Esophagus squamous epithelium (tissue), 5 donors: ENCODE measurements around the gene NUDT22. TPM values are rescaled to one million over a fixed set of nuclear protein-coding genes. Genes with fewer than 3 reads are reported as not detected.

Experiments used
- DNase-seq: peaks from one replicate; lab custom pipeline; 2025; lab: John Stamatoyannopoulos, UW
- H3K27ac ChIP-seq, 4 donors: fragments of 200-600 bp; sonication (generic); one replicate each; pipeline ENCODE4 v1.5.1; 2016 to 2019; ENCODE audit warnings: mild to moderate bottlenecking in 1 of 4
- H3K27me3 ChIP-seq, 4 donors: fragments of 200-600 bp; sonication (generic); 1 replicate in 3 of 4; 2 replicates in 1 of 4; pipeline versions ENCODE4 v1.5.1 to v1.6.0; 2017 to 2021; ENCODE audit warnings: antibody characterized with exemption in 1 of 4
- H3K36me3 ChIP-seq, 3 donors: fragments of 200-600 bp; sonication (generic); one replicate each; pipeline ENCODE4 v1.5.1; 2016 to 2019
- H3K4me1 ChIP-seq, 3 donors: fragments of 200-600 bp; sonication (generic); one replicate each; pipeline ENCODE4 v1.5.1; 2017 to 2019
- H3K4me3 ChIP-seq, 4 donors: fragments of 200-600 bp; sonication (generic); 1 replicate in 3 of 4; 2 replicates in 1 of 4; pipeline ENCODE4 v1.5.1; 2016 to 2019; ENCODE audit warnings: mild to moderate bottlenecking in 2 of 4, moderate library complexity in 1 of 4
- H3K9me3 ChIP-seq, 3 donors: fragments of 200-600 bp; sonication (generic); one replicate each; pipeline ENCODE4 v1.5.1; 2016 to 2019
- CTCF ChIP-seq, 6 experiments: fragments of 450-650 bp in 4 of 6; fragments of 200-600 bp in 2 of 6; sonication (generic) in 2 of 6; IDR thresholded peaks; one replicate each; pipeline ENCODE4 v1.5.1; 2016 to 2019; ENCODE audit warnings: antibody characterized with exemption in 6 of 6, mild to moderate bottlenecking in 4 of 6, moderate library complexity in 4 of 6
- POLR2A ChIP-seq, 4 donors: fragments of 450-650 bp; IDR thresholded peaks; one replicate each; pipeline ENCODE4 v1.6.1; 2017; ENCODE audit warnings: antibody characterized with exemption in 4 of 4, mild to moderate bottlenecking in 4 of 4, moderate library complexity in 3 of 4
- WGBS, 2 donors: methylation state at CpG; one replicate each; pipeline ENCODE4 v1.1.5; 2018; 5-methylcytosine and 5-hydroxymethylcytosine counted together
- intact Hi-C: fragments of 100-400 bp; cut with DNase I; formaldehyde crosslinking; loops from one replicate; pipeline ENCODE4 v1.15.0; 2022
- total RNA-seq, 4 donors: library from RNA; depleted of rRNA; stranded (reverse); fragments of >200 nt; gene quantifications; one replicate each; pipeline ENCODE4 v1.1.0, GENCODE V29; 2016
- donor health status: DM: yes; HTN: yes; CAD: no.

NUDT22 gene
- 10 to 100 TPM; 44.0 to 60.1 (median 50.7) TPM for total RNA-seq

- Histone ChIP-seq H3K9me3 (no peaks in the 10 kb centered on the region), H3K27me3 (no peaks in the 10 kb centered on the region), H3K36me3 (peaks cover 0 to 19% (median 0%) of the 10 kb centered on the region in 3 donors), H3K4me1 (peaks cover 26 to 81% (median 31%) of the 10 kb centered on the region in 3 donors), H3K27ac (peak within 1 kb of the TSS; percentile 90 to 97 (median 93)), H3K4me3 (peak within 1 kb of the TSS; percentile 60 to 91 (median 84))
- no peak for DNase-seq
- intact Hi-C loops = no loop called here
- peak in 2 of 4 donors; percentile 86 to 93 for TF ChIP-seq POLR2A (IDR thresholded peaks at IDR 0.05)
- peak in 3 of 6 experiments; percentile 18 to 37 (median 32) for TF ChIP-seq CTCF (IDR thresholded peaks at IDR 0.05)
- 2% methylated on average over 13 of the region's 54 CpGs; no CpG with 5 or more reads in 1 of the 2 donors for WGBS, 2 donors
Observed at GRCh38 chr11:64225608-64226506, at the start of gene NUDT22, which contains the start of gene TRPT1. TSS of gene NUDT22 (plus strand) at chr11:64226274. CDS start at chr11:64226653, 379 bp downstream. TSS of gene TRPT1 (minus strand) at chr11:64226186. CDS start at chr11:64225860, 326 bp downstream.

GRCh38 chr11:64176751-64177150 is 49.3 kb upstream of the NUDT22 start:
- H3K36me3 ChIP-seq = no peaks in the 10 kb centered on the region
- no peak for DNase-seq
- intact Hi-C loops = no loop called here
- H3K4me3 ChIP-seq = no peak overlapping the region
- H3K27me3 ChIP-seq = no peaks in the 10 kb centered on the region
- WGBS, 2 donors = 77 to 84% methylated on average over 8 of the region's 8 CpGs
- H3K27ac ChIP-seq = no peak overlapping the region
- TF ChIP-seq POLR2A (IDR thresholded peaks at IDR 0.05) (no peak), CTCF (IDR thresholded peaks at IDR 0.05) (no peak)
- peaks cover 0 to 5% (median 0%) of the 10 kb centered on the region in 3 donors for H3K9me3 ChIP-seq
- H3K4me1 ChIP-seq = peaks cover 9 to 13% (median 12%) of the 10 kb centered on the region in 3 donors

DNA sequence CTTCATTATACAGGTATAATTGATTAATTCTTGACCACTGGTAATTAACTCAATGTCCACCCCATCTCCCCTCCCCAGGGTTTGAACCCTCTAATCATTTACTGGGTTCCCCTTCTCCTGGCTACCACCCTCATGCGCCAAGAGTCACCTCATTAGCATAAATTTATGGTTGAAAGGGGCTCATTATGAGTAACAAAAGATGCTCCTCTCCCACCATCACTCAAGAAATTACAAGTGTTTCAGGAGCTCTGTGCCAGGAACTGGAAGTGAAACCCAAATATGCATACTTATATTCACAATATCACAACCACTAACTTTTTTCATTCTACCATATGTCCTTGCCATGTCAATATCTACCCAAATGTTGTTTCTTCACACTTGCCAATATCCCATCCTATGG is 47.9 kb upstream of the NUDT22 start:
- TF ChIP-seq POLR2A (IDR thresholded peaks at IDR 0.05) = no peak
- no peak for TF ChIP-seq CTCF (IDR thresholded peaks at IDR 0.05)
- Histone ChIP-seq H3K36me3 (no peaks in the 10 kb centered on the region), H3K27me3 (no peaks in the 10 kb centered on the region), H3K4me3 (no peak overlapping the region), H3K9me3 (peaks cover 0 to 5% (median 0%) of the 10 kb centered on the region in 3 donors), H3K27ac (no peak overlapping the region), H3K4me1 (peaks cover 14 to 27% (median 17%) of the 10 kb centered on the region in 3 donors)
- DNase-seq = no peak
- intact Hi-C loops = no loop called here
- 69 to 81% methylated on average over 1 of the region's 1 CpG for WGBS, 2 donors

DNA sequence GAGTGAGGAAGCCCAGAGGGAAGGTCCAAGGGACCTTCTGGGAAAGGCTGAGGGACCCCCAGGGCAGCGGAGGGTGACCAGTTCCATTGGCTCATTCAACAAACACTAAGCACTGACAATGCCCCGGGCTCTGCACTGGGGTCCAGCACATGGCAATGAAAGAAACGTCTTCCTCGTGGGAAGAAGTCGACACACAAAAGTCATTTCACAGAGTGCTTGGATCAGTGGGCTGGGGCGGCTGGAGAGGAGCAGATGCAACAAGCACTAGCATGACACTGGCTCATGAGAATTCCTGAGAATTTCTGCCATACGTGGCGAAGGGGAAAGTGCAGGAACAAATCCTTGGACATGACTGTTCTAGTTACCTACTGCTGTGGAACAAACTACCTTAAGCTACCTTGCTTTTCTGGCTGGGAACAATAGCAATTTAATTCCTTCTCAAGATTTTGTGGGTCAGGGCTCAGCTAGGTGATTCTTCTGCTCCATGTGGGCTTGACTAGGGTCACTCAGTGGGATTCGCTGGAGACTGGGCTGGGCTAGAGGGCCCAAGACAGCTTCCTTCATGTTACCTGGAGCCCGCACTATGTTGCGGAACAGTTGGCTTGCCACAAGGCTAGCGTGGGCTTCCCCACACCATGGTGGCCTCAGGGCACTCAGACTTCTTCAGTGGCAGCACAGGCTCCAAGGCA is 47.0 kb upstream of the NUDT22 start:
- no peak for DNase-seq
- no peaks in the 10 kb centered on the region for H3K27me3 ChIP-seq
- H3K36me3 ChIP-seq = no peaks in the 10 kb centered on the region
- no peak overlapping the region for H3K4me3 ChIP-seq
- H3K4me1 ChIP-seq = peaks cover 17 to 36% (median 22%) of the 10 kb centered on the region in 3 donors
- no peak overlapping the region for H3K27ac ChIP-seq
- TF ChIP-seq POLR2A (IDR thresholded peaks at IDR 0.05) (no peak), CTCF (IDR thresholded peaks at IDR 0.05) (no peak)
- 94 to 97% methylated on average over 8 to 11 of the region's 12 CpGs for WGBS, 2 donors
- no peaks in the 10 kb centered on the region for H3K9me3 ChIP-seq
- intact Hi-C loops = no loop called here
